SU-DHL-6 (cell line): ENCODE measurements around the gene KRT81.

Source experiments
- CTCF ChIP-seq: fragments of 200-600 bp; sonication (generic); IDR thresholded peaks from one replicate; pipeline ENCODE4 v1.5.1; 2017; ENCODE audit warnings: antibody characterized with exemption, mild to moderate bottlenecking, low read length, moderate library complexity; ENCODE audit not compliant: insufficient read depth, poor library complexity, severe bottlenecking
- EZH2phosphoT487 ChIP-seq: fragments of 200-600 bp; sonication (generic), shearing (Covaris generic); conservative IDR thresholded peaks from 2 replicates; pipeline ENCODE4 v1.6.1; 2018; ENCODE audit warnings: mild to moderate bottlenecking, antibody characterized with exemption, low read length, moderate library complexity, mixed read lengths

DNA sequence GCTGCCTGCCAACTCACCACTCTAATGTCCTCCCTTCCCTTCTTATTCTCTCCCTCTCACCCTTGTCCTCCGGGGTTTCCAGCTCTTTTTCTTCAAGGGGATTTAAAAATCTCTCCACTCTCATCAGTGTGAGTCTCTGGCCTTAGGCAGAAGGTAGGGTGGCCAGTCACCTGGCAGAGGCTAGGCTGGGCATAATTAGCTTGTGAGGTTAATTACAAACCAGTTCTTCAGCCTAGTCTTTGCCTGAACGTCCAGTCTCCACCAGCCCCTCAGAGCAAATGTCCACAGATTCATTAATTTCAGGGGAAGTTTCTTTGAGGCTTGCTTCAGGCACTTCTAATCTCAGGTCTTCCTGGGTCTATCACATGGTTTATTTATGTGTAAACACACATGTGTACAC is 51.6 kb downstream of the KRT81 start:
- TF ChIP-seq CTCF (no peak), EZH2phosphoT487 (no peak)
